OCI-LY3 (cell line): Measurements from ENCODE around the gene TEX48.

ENCODE experiments used
- H2AFZ ChIP-seq: fragments of 200-600, 300-600 bp; shearing (Covaris generic); 2 replicates; pipeline ENCODE4 v1.6.0; 2014; ENCODE audit warnings: antibody characterized with exemption, low read depth, low read length
- H3K27ac ChIP-seq: fragments of 200-600, 300-600 bp; sonication (generic); 2 replicates; pipeline ENCODE4 v1.5.1; 2014; ENCODE audit warnings: mild to moderate bottlenecking, low read length, moderate library complexity, mixed read lengths
- H3K27me3 ChIP-seq: fragments of 200-600, 300-600 bp; sonication (generic); 2 replicates; pipeline ENCODE4 v1.6.1; 2014; ENCODE audit warnings: low read depth, low read length, mixed read lengths
- H3K36me3 ChIP-seq: fragments of 200-600, 300-600 bp; sonication (generic); replicated peaks from 2 replicates; pipeline ENCODE3; 2014; ENCODE audit warnings: low read depth, low read length, mixed read lengths
- H3K4me1 ChIP-seq: fragments of 300-600, 200-600 bp; sonication (generic); 2 replicates; pipeline ENCODE4 v1.6.1; 2014; ENCODE audit warnings: low read length, mixed read lengths
- H3K4me2 ChIP-seq: fragments of 200-600, 300-600 bp; sonication (generic); 2 replicates; pipeline ENCODE4 v1.6.1; 2014; ENCODE audit warnings: low read length, mixed read lengths
- H3K4me3 ChIP-seq: fragments of 300-600, 200-600 bp; sonication (generic); 2 replicates; pipeline ENCODE4 v1.5.1; 2014; ENCODE audit warnings: antibody characterized with exemption, mild to moderate bottlenecking, low read length, moderate library complexity
- H3K79me2 ChIP-seq: fragments of 300-600, 200-600 bp; shearing (Covaris generic); 2 replicates; pipeline ENCODE4 v1.6.1; 2014; ENCODE audit warnings: mild to moderate bottlenecking, low read length, mixed read lengths
- H3K9ac ChIP-seq: fragments of 300-600, 200-600 bp; shearing (Covaris generic); 2 replicates; pipeline ENCODE4 v1.6.0; 2014; ENCODE audit warnings: mild to moderate bottlenecking, low read length, moderate library complexity
- H3K9me3 ChIP-seq: fragments of 200-600, 300-600 bp; shearing (Covaris generic); 2 replicates; pipeline ENCODE4 v1.6.1; 2014; ENCODE audit warnings: low read length, mixed read lengths; ENCODE audit not compliant: insufficient read depth
- H4K20me1 ChIP-seq: fragments of 200-600, 300-600 bp; sonication (generic); 2 replicates; pipeline ENCODE4 v1.6.1; 2016; ENCODE audit warnings: low read length, mixed read lengths; ENCODE audit not compliant: insufficient read depth
- CTCF ChIP-seq: fragments of 200-600, 300-600 bp; sonication (generic); IDR thresholded peaks from 2 replicates; pipeline ENCODE4 v1.5.1; 2014; ENCODE audit warnings: antibody characterized with exemption, low read length, low read depth
- EZH2phosphoT487 ChIP-seq: fragments of 200-600 bp; shearing (Covaris generic); IDR thresholded peaks from 2 replicates; pipeline ENCODE4 v1.6.1; 2018; ENCODE audit warnings: antibody characterized with exemption, mixed run types, low read depth

The TEX48 gene

GRCh38 chr9:114687034-114687433 is 5.0 kb upstream of the TEX48 start:
- Histone ChIP-seq H3K9ac (no peak overlapping the region), H3K27me3 (peaks cover 78% of the 10 kb centered on the region), H3K4me3 (no peak overlapping the region), H4K20me1 (peaks cover 16% of the 10 kb centered on the region), H3K9me3 (no peaks in the 10 kb centered on the region), H2AFZ (no peak overlapping the region), H3K79me2 (no peaks in the 10 kb centered on the region), H3K27ac (no peak overlapping the region), H3K4me1 (peaks cover 19% of the 10 kb centered on the region), H3K4me2 (no peak overlapping the region), H3K36me3 (no peaks in the 10 kb centered on the region)
- no peak for TF ChIP-seq CTCF
- no peak for TF ChIP-seq EZH2phosphoT487

GRCh38 chr9:114685951-114686350 is 4.0 kb upstream of the TEX48 start:
- Histone ChIP-seq H3K27ac (no peak overlapping the region), H3K79me2 (no peaks in the 10 kb centered on the region), H3K9ac (no peak overlapping the region), H2AFZ (no peak overlapping the region), H3K36me3 (no peaks in the 10 kb centered on the region), H3K4me3 (no peak overlapping the region), H4K20me1 (peaks cover 8% of the 10 kb centered on the region; the same call in 1 of the 2 replicates), H3K4me1 (peaks cover 13% of the 10 kb centered on the region), H3K27me3 (peaks cover 75% of the 10 kb centered on the region), H3K9me3 (no peaks in the 10 kb centered on the region), H3K4me2 (no peak overlapping the region)
- no peak for TF ChIP-seq CTCF
- no peak for TF ChIP-seq EZH2phosphoT487

- no peaks in the 10 kb centered on the region; the same call in 1 of the 2 replicates for H4K20me1 ChIP-seq
- peaks cover 5% of the 10 kb centered on the region for H3K4me1 ChIP-seq
- no peak overlapping the region for H3K27ac ChIP-seq
- H3K9me3 ChIP-seq = no peaks in the 10 kb centered on the region
- no peak for TF ChIP-seq EZH2phosphoT487
- TF ChIP-seq CTCF = no peak
- H3K9ac ChIP-seq = no peak overlapping the region
- no peaks in the 10 kb centered on the region for H3K36me3 ChIP-seq
- no peak overlapping the region for H3K4me2 ChIP-seq
- H3K79me2 ChIP-seq = no peaks in the 10 kb centered on the region
- no peak overlapping the region for H2AFZ ChIP-seq
- H3K4me3 ChIP-seq = no peak overlapping the region
- H3K27me3 ChIP-seq = peaks cover 76% of the 10 kb centered on the region
Observed at GRCh38 chr9:114684036-114684435, 2.0 kb upstream of the TEX48 start.

- Histone ChIP-seq H3K9me3 (no peaks in the 10 kb centered on the region), H3K9ac (no peak overlapping the region), H3K27me3 (peaks cover 76% of the 10 kb centered on the region), H2AFZ (no peak overlapping the region), H3K36me3 (no peaks in the 10 kb centered on the region), H4K20me1 (no peaks in the 10 kb centered on the region), H3K27ac (no peak overlapping the region), H3K79me2 (no peaks in the 10 kb centered on the region), H3K4me1 (peaks cover 5% of the 10 kb centered on the region), H3K4me2 (no peak overlapping the region), H3K4me3 (no peak overlapping the region)
- TF ChIP-seq CTCF (no peak), EZH2phosphoT487 (no peak)
Observed at GRCh38 chr9:114682846-114683245, 854 bp upstream of the TEX48 start.
